GM19455 (cell line): ENCODE data around the gene FRMD8.

Source experiments
- ATAC-seq: cut with Tn5 transposase; IDR thresholded peaks from one replicate; pipeline ENCODE4 v1.9.1; 2021; ENCODE audit not compliant: unreplicated experiment

Gene FRMD8

DNA sequence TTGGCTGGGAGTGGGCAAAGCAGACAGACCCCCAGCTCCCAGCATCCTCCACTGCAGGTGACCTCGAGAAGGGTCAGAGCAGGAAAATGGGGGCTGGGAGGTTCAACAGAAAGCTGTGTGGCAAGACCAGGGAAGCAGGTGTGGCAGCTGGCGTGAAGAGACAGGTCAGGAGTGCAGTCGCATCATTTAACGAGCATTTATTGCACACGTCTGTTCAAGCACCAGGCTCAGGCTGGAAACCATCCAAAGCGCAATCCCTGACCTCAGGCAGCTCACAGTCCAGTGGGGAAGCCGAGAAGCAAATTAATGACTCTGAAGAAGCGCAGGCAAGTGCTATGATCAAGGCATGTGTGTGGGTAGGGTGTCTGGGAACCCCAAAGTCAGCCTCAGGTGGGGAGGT lies 11.4 kb upstream of the FRMD8 start:
- no peak for ATAC-seq

DNA sequence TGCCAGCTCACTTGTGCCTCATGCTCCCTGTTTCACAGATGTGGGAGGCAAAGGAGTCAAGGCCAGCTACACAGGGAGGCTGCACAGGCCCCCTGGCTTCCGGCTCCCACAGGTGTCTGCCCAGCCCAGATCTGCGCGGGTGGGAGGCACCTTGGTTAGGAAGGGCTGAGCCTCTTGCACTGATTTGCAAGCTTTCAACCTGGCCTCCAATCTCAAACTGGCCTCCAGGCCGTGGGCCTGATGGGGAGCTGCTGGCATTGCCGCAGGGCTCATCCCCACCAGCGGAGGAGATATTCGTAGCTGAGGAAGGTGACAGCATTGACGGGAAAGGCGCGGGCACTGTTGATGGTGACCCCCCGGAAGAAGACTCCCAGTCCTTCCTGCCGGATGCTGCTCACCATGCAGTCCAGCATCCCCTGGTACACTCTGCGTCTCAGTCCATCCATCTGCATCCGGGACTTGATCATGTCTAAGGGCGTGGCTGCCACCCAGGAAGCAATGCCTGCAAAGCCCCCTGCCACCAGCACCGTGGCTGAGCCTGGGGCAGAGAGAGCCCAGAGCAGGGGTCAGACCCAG lies 10.2 kb upstream of the FRMD8 start:
- no peak for ATAC-seq

- no peak for ATAC-seq
These were observed 9.4 kb upstream of the FRMD8 start for GRCh38 chr11:65377036-65377435.

DNA sequence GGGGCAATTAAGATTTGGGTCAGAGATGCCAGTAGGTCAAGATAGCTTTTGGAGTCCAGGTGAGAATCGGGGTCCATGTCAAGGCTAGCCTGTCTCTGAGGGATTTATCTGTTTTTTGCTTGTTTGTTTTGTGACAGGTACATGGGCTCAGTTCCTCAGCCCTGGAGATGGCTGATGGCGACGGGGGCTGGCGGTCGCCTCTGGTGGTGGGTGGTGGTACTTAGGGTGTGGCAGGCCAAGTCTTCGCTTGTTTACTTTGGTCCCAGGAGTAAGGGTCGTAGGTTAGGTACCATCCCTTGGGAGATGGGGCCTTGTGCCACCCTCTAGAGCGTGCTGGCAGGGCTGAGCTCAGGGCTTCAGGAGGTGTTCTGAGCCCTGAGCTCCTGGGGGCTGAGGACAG lies 8.7 kb upstream of the FRMD8 start:
- no peak for ATAC-seq

- ATAC-seq = no peak
These were observed 8.1 kb upstream of the FRMD8 start for GRCh38 chr11:65378208-65378927.

DNA sequence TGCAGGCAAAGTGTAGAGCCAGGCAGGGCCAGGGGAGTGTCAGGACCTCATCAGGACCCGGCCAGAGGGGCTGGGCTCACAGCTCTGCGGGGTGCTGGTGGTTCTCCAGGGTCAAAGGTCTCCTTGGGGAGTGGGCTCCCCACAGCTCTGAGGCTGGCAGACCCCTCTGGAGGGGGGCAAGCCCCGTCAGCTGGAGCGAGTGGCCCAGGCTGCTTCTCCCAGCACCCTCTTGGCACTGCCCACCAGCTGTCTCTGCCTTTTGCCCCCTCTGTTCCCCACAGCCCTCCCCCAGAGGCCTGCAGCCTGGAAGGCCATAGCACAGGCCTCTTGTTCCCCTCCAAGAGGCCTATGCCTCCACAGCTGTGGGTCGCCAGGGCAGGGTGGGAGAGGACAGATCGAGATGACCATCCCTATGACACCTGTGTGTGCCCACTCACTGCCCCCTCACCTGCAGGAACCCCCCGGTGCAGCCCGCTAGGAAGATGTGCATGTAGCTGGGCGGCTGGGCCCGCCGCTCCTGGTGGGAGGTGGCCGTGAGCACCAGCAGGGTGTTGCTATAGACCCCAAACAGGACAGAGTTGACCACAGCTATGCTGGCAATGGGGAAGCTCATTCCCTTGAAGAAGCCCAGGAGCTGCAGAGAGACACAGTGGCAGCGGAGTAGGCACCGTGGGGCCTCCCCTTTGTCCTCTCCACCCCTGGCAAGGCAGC lies 7.4 kb upstream of the FRMD8 start:
- ATAC-seq = no peak

GRCh38 chr11:65379698-65380459 lies 6.6 kb upstream of the FRMD8 start:
- no peak for ATAC-seq

DNA sequence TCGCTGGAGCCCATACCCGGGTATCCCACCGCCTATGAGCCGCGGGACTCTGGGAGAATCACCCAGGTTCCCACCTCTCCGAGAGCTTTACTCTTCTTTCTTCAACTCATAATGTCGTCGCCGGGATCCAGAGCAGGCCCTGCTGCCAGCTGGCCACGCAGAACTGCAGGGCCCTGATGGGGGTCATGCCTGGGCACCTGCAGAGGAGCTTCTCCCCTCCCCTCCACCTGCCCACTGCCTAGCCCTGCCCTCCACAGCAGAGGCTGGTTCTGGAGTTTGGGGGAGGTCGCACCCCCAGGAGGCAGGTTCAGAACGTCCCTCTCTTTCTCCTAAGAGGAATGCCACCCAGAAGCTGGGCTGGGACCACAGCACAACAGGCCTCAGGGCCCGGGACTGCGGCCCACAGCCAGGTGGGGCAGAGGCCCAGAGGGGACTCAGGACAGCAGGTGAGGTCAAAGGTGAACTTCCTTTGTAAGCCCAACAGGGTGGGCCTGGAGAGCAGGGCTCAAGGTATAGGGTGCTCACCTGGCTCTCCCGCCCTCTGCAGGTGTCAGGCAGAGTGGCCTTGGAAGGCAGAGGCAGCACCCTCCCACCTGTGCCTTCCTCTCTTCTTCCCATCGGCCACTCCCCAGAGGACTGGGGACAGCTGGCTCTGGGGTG lies 5.8 kb upstream of the FRMD8 start:
- no peak for ATAC-seq

- ATAC-seq = no peak
These were observed 4.8 kb upstream of the FRMD8 start for GRCh38 chr11:65381716-65382032.

DNA sequence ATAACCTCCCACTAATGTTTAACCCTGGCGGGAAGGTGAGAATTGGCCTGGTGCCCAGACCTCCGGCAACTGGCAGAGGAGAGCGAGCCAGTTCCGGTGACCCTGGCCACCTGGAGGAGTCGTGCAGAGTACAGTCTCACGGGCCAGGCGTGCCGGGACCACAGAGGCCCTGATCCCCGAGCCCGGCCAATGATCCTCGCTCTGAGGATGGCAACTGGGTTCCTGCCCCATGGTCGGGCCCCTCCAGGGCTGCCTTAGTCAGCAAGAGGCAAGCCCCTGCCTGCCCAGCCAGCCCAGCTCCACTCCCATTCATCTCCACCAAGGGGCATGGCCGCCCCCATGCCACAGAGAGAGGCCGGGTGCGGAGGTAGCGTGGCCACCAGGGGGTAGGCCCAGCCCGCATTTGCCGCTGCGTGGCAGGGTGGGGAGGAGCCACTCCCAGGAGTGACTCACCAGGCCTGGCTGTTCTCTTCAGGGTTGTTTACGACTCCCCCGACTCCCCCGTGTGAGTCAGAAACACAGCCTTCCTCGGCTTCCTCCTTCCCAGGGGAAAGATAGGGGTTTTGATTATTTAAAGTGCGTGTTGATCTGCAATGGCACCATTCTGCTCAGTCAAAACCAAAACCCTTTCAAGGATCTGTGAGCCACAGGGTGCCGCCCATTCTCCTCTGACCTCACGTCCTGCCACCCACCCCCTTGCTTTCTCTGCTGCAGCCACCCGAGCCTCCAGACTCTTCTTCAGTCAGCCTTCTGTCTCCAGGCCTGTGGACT lies 4.2 kb upstream of the FRMD8 start, which contains the start of gene SLC25A45:
SLC25A45 (minus strand) TSS at position 614 of the 771 bp plus-strand sequence. CDS start 695 bp downstream, outside the sequence.
- peak; percentile 58 for ATAC-seq

DNA sequence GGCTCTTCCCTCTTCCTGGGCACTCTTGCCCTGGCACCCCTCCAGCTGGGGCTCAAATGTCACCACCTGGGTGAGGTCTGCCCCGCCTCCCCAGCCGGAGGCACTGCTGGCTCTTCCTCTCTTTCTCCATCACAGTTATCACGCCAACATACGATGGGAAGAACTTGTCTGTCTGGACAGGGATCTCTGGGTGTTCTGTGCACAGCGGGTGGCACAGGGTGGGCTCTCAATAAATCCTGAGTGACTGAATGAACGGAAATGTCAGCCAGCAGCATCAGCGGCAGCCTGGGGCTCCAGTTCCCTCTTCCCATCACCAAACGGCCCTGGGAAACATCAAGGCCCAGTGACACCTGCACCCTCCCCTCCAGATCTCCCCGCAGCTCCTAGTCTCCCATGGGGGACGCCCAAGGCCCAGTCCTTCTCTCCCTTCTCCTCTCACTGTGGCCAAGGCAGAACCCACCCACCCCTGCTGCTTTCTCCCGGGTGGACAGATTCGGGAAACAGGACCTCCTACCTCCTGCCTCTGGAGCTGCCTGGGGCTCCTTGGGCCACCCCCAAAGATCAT lies 3.6 kb upstream of the FRMD8 start:
- ATAC-seq = no peak

DNA sequence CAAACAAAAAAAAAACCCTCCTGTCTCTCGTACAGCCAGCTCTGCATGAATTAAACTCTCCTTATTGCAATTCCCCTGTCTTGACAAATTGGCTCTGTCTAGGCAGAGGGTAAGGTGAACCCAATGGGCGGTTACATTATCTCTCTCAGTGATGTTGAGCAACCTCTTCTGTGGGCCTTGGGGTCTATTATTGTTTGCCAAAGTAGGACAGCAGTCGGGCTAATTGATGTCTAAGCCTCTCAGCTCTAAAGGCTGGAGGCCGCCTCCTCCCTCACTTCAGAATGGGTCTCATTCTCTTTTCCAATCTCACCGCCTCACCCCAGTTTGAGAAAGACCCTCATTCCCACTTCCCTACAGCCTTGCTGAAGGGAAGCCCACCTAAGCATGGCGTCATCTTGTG lies 2.7 kb upstream of the FRMD8 start:
- ATAC-seq = no peak

GRCh38 chr11:65384301-65384889 lies 2.0 kb upstream of the FRMD8 start:
- ATAC-seq = no peak

DNA sequence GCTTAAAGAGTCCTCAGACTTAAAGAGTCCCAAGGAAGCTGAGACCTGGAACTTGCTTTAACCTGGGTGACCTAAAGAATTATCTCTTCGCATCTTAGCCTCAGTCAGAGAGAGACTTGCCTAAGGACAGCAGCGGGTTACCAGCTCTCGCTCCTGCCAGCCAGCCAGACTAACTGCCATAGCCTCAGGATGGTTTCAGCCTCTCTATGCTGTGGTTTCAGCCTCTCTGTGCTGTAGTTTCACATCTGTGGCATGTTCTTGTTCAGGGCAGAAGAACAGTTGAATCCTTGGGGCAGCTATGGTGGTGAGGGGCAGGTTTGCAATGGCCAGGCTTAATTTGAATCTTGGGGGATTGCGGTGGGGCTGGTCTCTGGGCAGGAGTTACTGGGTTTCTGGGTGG lies 2.3 kb downstream of the FRMD8 start:
- ATAC-seq = no peak

DNA sequence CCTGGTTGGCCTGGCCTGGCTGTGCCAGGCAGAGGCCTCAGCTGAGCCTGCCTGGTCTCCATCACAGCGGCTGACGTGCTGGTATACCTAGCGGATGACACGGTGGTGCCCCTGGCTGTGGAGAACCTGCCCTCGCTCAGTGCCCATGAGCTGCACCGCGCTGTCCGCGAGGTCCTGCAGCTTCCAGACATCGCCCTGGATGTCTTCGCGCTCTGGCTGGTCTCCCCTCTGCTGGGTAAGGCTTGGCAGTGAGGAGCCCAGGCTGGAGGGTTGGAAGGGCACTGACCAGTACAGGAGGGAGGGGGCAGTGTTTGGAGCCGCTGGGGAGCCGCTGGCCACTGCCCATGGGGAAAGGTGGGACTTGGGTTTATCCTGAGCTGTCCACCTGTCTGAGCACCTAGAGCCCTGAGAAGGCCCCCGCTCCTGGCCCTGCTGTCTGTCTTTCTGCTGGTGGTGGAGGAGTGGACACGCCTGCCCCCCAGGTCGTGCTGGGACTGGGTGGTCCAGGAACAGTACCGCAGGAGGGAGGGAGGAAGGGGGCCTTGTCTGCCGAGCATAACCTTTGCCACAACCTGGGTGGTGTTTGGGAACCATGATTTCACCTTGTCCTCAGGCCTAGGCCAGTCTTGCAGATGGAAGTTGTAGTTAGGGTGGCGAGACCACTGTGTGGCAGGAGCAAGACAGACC lies 3.0 kb downstream of the FRMD8 start:
- ATAC-seq = no peak

GRCh38 chr11:65390099-65390941 lies 3.9 kb downstream of the FRMD8 start:
- ATAC-seq = no peak

DNA sequence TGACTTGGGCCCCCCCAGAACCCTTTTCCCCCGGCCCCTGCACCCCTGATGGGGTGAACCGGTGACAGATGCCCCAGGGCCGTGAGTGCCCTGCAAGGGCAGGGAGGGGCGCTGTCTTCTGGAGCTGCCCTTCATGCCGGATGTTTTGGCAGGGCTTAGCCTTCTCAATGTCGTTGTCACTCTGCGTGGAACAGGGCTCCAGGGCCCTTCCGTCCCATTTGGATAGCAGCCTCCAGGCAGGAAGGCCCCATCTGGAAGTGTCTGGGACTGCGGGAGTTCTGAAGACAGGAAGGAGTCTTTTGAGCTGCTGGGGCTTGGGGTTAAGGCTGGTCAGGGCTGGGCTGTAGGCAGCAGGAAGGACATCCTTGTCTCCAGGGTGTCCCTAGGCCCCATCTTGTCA lies 4.6 kb downstream of the FRMD8 start:
- no peak for ATAC-seq

- ATAC-seq = no peak
These were observed 5.9 kb downstream of the FRMD8 start for GRCh38 chr11:65392186-65392829.
